ENCODE data around the gene HS3ST6.

DNA sequence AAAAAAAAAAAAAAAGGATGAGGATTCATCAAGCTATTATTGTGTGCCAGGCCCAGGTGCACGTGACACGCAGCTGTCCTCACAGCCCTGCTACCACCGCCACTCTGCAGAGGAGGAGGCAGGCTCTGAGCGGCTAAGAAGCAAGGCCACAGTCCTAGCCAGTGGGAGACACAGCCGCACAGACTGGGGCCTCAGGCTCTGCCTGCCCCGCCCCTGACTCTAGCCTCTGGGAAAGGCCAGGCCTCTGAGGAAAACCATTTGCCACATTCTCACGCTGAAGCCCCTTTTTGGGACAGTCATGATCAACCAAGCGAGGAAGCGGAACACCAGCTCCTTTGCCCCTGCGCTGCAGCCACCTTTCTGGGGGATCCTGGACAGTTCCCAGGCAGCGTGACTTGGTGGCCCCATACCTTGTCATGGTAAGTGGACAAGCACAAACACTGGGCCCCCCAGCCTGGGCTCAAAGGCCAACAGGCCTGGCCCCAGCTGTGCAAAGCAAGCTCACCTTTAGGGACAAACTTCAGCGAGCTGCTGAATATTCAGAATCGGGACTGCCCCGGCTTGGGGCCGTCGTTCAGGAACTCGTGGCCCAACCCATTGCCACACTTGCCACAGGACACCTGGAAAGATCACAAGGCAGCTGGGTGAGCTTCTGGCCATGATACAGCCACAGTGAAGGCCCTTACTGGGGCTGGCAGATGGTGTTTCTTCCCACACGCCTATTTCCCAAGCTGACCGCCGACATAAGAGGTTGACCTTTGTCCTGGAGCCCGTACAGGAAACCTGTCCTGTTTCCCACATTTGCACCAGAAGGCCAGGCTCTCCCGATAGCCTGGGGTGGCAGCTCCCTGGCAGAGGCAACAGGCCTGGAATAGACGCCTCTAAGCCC lies 22.3 kb upstream of the HS3ST6 start:
- TF ChIP-seq, protein P1, sequence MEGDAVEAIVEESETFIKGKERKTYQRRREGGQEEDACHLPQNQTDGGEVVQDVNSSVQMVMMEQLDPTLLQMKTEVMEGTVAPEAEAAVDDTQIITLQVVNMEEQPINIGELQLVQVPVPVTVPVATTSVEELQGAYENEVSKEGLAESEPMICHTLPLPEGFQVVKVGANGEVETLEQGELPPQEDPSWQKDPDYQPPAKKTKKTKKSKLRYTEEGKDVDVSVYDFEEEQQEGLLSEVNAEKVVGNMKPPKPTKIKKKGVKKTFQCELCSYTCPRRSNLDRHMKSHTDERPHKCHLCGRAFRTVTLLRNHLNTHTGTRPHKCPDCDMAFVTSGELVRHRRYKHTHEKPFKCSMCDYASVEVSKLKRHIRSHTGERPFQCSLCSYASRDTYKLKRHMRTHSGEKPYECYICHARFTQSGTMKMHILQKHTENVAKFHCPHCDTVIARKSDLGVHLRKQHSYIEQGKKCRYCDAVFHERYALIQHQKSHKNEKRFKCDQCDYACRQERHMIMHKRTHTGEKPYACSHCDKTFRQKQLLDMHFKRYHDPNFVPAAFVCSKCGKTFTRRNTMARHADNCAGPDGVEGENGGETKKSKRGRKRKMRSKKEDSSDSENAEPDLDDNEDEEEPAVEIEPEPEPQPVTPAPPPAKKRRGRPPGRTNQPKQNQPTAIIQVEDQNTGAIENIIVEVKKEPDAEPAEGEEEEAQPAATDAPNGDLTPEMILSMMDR (IDR thresholded peaks at IDR 0.05): no peak
- TF ChIP-seq EZH2 (IDR thresholded peaks at IDR 0.05): no peak
